ENCODE data around the gene LINGO1. TPM values are rescaled to one million over a fixed set of nuclear protein-coding genes. Genes with fewer than 3 reads are reported as not detected.
A peak's percentile ranks its signal among the peaks of the same experiment; 100 is the strongest.

Gene LINGO1
- total and polyA plus RNA-seq, 9 of the 15 experiments (the other 6 are each of a cell fraction or from before 2014, with no cell fraction given): 0.07 to 15.3 (median 2.1) TPM

- TF ChIP-seq REST (IDR thresholded peaks at IDR 0.05; ENCODE audit: borderline replicate concordance) (no peak), REST (CRISPR knock-in tag; IDR thresholded peaks at IDR 0.05; ENCODE audit: low read depth) (no peak), EP300 (IDR thresholded peaks at IDR 0.05; ENCODE audit: low read length) (peak; percentile 40; the same call in 1 of the 2 replicates), TEAD4 (IDR thresholded peaks at IDR 0.05; ENCODE audit: low read length) (no peak), TEAD4 (CRISPR knock-in tag; IDR thresholded peaks at IDR 0.05; ENCODE audit: borderline replicate concordance) (no peak), ZSCAN32 (CRISPR knock-in tag; IDR thresholded peaks at IDR 0.05) (no peak), ARID3A (IDR thresholded peaks at IDR 0.05; ENCODE audit: borderline replicate concordance, low read depth, low read length) (no peak), THRAP3 (IDR thresholded peaks at IDR 0.05; ENCODE audit: borderline replicate concordance) (no peak), CHD2 (IDR thresholded peaks at IDR 0.05; ENCODE audit: low read depth, low read length) (peak; percentile 39), HDAC3 (IDR thresholded peaks at IDR 0.05; ENCODE audit: borderline replicate concordance, partially characterized antibody) (no peak), CBFB (CRISPR knock-in tag; IDR thresholded peaks at IDR 0.05) (peak; percentile 13; the same call in 1 of the 2 replicates), ZNF408 (CRISPR knock-in tag; IDR thresholded peaks at IDR 0.05; ENCODE audit: low read depth) (no peak), ZNF324 (CRISPR knock-in tag; IDR thresholded peaks at IDR 0.05) (no peak), ZNF184 (CRISPR knock-in tag; IDR thresholded peaks at IDR 0.05) (no peak), CBFA2T3 (IDR thresholded peaks at IDR 0.05) (peak; percentile 68)
- TF ChIP-seq, protein P1, sequence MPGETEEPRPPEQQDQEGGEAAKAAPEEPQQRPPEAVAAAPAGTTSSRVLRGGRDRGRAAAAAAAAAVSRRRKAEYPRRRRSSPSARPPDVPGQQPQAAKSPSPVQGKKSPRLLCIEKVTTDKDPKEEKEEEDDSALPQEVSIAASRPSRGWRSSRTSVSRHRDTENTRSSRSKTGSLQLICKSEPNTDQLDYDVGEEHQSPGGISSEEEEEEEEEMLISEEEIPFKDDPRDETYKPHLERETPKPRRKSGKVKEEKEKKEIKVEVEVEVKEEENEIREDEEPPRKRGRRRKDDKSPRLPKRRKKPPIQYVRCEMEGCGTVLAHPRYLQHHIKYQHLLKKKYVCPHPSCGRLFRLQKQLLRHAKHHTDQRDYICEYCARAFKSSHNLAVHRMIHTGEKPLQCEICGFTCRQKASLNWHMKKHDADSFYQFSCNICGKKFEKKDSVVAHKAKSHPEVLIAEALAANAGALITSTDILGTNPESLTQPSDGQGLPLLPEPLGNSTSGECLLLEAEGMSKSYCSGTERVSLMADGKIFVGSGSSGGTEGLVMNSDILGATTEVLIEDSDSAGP (CRISPR knock-in tag; IDR thresholded peaks at IDR 0.05): no peak
Observed at GRCh38 chr15:77622209-77622933, 10.3 kb downstream of the LINGO1 start (continued).
